Liver (tissue), 9 donors: Measurements from ENCODE around the gene ARMC5. TPM values are rescaled to one million over a fixed set of nuclear protein-coding genes. Genes with fewer than 3 reads are reported as not detected.

Source experiments
- DNase-seq: peaks from one replicate; pipeline ENCODE4 v3.0.0-alpha.2; 2017; ENCODE audit warnings: low spot score
- H3K27ac ChIP-seq, 2 donors: one replicate each; pipeline ENCODE4 v1.7.0; 2013; ENCODE audit warnings: inconsistent platforms in 2 of 2, low read length in 2 of 2, control low read depth in 1 of 2, low read depth in 1 of 2, mild to moderate bottlenecking in 1 of 2
- H3K27me3 ChIP-seq, 4 donors: one replicate each; pipeline versions ENCODE4 v1.6.1 to v1.7.0; 2013; ENCODE audit warnings: low read length in 3 of 4, inconsistent platforms in 1 of 4, mild to moderate bottlenecking in 1 of 4, moderate library complexity in 1 of 4; ENCODE audit not compliant: control insufficient read depth in 4 of 4, insufficient read depth in 4 of 4
- H3K36me3 ChIP-seq, 4 donors: one replicate each; pipeline versions ENCODE4 v1.6.1 to v1.7.0; 2013; ENCODE audit warnings: low read length in 3 of 4, mild to moderate bottlenecking in 3 of 4, low read depth in 1 of 4, moderate library complexity in 1 of 4; ENCODE audit not compliant: control insufficient read depth in 4 of 4, insufficient read depth in 3 of 4
- H3K4me1 ChIP-seq, 4 donors: one replicate each; pipeline versions ENCODE4 v1.6.1 to v1.7.0; 2013; ENCODE audit warnings: low read length in 3 of 4, mild to moderate bottlenecking in 3 of 4, moderate library complexity in 1 of 4; ENCODE audit not compliant: control insufficient read depth in 4 of 4, insufficient read depth in 4 of 4
- H3K4me3 ChIP-seq, 3 donors: one replicate each; pipeline versions ENCODE4 v1.6.1 to v1.7.0; 2013; ENCODE audit warnings: low read length in 3 of 3, control low read depth in 1 of 3, low read depth in 1 of 3, mild to moderate bottlenecking in 1 of 3
- H3K9ac ChIP-seq, 2 donors: one replicate each; pipeline ENCODE4 v1.7.0; 2013; ENCODE audit warnings: low read length in 2 of 2, mild to moderate bottlenecking in 2 of 2, moderate library complexity in 2 of 2, control low read depth in 1 of 2, low read depth in 1 of 2
- H3K9me3 ChIP-seq, 4 donors: one replicate each; pipeline versions ENCODE4 v1.6.1 to v1.7.0; 2013; ENCODE audit warnings: low read length in 3 of 4; ENCODE audit not compliant: control insufficient read depth in 4 of 4
- EGR1 ChIP-seq, 2 donors: IDR thresholded peaks; 2 replicates each; pipeline ENCODE4 v1.6.1; 2016 to 2018; ENCODE audit warnings: antibody characterized with exemption in 2 of 2, low read depth in 2 of 2
- FOXA1 ChIP-seq: IDR thresholded peaks from 2 replicates; pipeline ENCODE4 v1.6.1; 2016; ENCODE audit warnings: antibody characterized with exemption
- FOXA2 ChIP-seq: IDR thresholded peaks from 2 replicates; pipeline ENCODE4 v1.6.1; 2016; ENCODE audit warnings: antibody characterized with exemption
- GABPA ChIP-seq, 2 donors: IDR thresholded peaks in 1 of 2; conservative IDR thresholded peaks in 1 of 2; 2 replicates each; pipeline ENCODE4 v1.6.1; 2016; ENCODE audit warnings: antibody characterized with exemption in 2 of 2, mild to moderate bottlenecking in 1 of 2, moderate library complexity in 1 of 2
- HNF4A ChIP-seq, 2 donors: conservative IDR thresholded peaks; 2 replicates each; pipeline ENCODE4 v1.6.1; 2016; ENCODE audit warnings: antibody characterized with exemption in 2 of 2, mild to moderate bottlenecking in 2 of 2
- JUND ChIP-seq, 2 donors: IDR thresholded peaks; 2 replicates each; pipeline ENCODE4 v1.6.1; 2016; ENCODE audit warnings: antibody characterized with exemption in 2 of 2
- MAX ChIP-seq: IDR thresholded peaks from 2 replicates; pipeline ENCODE4 v1.6.1; 2016; ENCODE audit warnings: antibody characterized with exemption
- REST ChIP-seq: IDR thresholded peaks from 2 replicates; pipeline ENCODE4 v1.6.1; 2016; ENCODE audit warnings: antibody characterized with exemption, mild to moderate bottlenecking
- RXRA ChIP-seq, 2 donors: IDR thresholded peaks; 2 replicates each; pipeline ENCODE4 v1.6.1; 2017 to 2018; ENCODE audit warnings: antibody characterized with exemption in 2 of 2, mild to moderate bottlenecking in 1 of 2
- SP1 ChIP-seq: IDR thresholded peaks from 2 replicates; pipeline ENCODE4 v1.6.1; 2018; ENCODE audit warnings: antibody characterized with exemption, mild to moderate bottlenecking
- TAF1 ChIP-seq: conservative IDR thresholded peaks from 2 replicates; pipeline ENCODE4 v1.6.1; 2016; ENCODE audit warnings: antibody characterized with exemption, mild to moderate bottlenecking
- YY1 ChIP-seq: IDR thresholded peaks from 2 replicates; pipeline ENCODE4 v1.6.1; 2016; ENCODE audit warnings: antibody characterized with exemption, mild to moderate bottlenecking
- WGBS: extraction: QIAGEN DNeasy Blood & Tissue Kit; methylation state at CpG from one replicate; pipeline ENCODE4 v1.1.7; 2013; 5-methylcytosine and 5-hydroxymethylcytosine counted together
- polyA plus RNA-seq, 2 donors: library from polyadenylated mRNA; stranded (reverse) in 1 of 2; unstranded in 1 of 2; fragments of 200-250 nt in 1 of 2; fragments of >200 nt in 1 of 2; fragmentation: Nextera tagmentation in 1 of 2; extraction: Ambion mirVana in 1 of 2; gene quantifications; one replicate each; pipeline versions ENCODE4 v1.2.1 to v1.2.3, GENCODE V29; 2013 to 2015
- total RNA-seq, 2 donors: library from RNA; depleted of rRNA; stranded (reverse); fragments of >200 nt; gene quantifications; one replicate each; pipeline ENCODE4 v1.2.3, GENCODE V29; 2014
- TF ChIP-seq, protein P1 (sequence below): fragments of 150-350 bp; IDR thresholded peaks from 2 replicates; pipeline ENCODE4 v1.5.1; 2017; ENCODE audit warnings: improper control_type of control experiment, low read depth, low read length; ENCODE audit not compliant: missing input control
- TF ChIP-seq, protein P2 (sequence below): IDR thresholded peaks from 2 replicates; pipeline ENCODE4 v1.6.1; 2016; ENCODE audit warnings: antibody characterized with exemption
- TF ChIP-seq, protein P3 (sequence below): IDR thresholded peaks from 2 replicates; pipeline ENCODE4 v1.6.1; 2016; ENCODE audit warnings: antibody characterized with exemption
- donor health status: healthy.
- donor health status: healthy.
- donor health status: healthy.
- donor health status: healthy.
- donor health status: healthy.

Gene ARMC5
- total and polyA plus RNA-seq, 4 donors: 5.4 to 13.3 (median 11.4) TPM

DNA sequence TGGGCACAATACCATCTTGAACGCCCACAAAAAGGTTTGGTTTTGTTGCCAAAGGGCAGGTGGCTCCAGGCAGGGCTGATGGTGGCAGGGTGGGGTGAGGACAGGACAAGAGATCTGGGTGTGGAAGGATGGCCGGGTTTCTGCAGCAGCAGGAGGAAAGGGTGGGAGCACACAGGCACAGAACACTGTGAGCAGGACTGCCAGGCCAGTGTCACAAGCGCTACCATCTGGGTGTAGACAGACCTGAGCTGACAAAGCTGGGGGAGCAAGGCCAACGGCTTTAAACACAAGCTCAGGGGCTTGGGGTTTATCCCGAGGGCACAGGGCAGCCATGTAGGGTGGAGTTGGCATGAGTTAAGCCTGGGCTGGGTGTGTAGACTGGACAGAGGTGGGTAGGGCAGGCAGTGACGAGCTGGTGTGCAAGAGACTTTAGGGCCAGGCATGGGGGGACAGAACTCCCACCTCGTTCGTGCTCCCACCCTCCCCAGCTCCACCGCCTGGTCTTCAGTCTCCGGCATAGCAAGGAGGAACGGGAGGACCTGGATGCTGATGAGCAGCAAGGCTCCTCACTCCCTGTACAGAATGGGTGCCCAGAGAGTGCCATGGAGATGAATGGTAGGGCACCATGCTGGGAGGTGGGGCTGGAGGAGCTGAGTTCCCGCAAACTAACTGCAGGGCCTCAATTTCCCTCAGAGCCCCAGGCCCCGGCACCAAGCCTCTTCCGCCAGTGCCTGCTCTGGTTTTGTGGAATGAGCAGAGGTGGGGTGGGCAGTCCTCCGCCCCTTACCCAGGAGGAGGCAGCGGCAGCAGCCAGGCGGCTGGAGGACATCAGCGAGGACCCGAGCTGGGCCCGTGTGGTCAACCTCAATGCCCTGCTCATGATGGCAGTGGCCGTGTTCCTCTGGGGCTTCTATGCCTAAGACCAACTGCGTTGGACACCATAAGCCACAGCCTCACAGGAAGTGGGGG lies 30.6 kb downstream of the ARMC5 start:
- DNase-seq: no peak
- 93% methylated on average over 22 of the region's 22 CpGs for WGBS
- Histone ChIP-seq H3K4me3 (no peak overlapping the region), H3K9me3 (no peaks in the 10 kb centered on the region), H3K9ac (no peak overlapping the region), H3K4me1 (peaks cover 3 to 17% (median 11%) of the 10 kb centered on the region in 4 donors), H3K27me3 (no peaks in the 10 kb centered on the region), H3K27ac (no peak overlapping the region), H3K36me3 (peaks cover 3 to 35% (median 16%) of the 10 kb centered on the region in 4 donors)
- TF ChIP-seq RXRA (IDR thresholded peaks at IDR 0.05) (no peak), FOXA2 (no peak), FOXA1 (no peak)
- TF ChIP-seq, protein P1, sequence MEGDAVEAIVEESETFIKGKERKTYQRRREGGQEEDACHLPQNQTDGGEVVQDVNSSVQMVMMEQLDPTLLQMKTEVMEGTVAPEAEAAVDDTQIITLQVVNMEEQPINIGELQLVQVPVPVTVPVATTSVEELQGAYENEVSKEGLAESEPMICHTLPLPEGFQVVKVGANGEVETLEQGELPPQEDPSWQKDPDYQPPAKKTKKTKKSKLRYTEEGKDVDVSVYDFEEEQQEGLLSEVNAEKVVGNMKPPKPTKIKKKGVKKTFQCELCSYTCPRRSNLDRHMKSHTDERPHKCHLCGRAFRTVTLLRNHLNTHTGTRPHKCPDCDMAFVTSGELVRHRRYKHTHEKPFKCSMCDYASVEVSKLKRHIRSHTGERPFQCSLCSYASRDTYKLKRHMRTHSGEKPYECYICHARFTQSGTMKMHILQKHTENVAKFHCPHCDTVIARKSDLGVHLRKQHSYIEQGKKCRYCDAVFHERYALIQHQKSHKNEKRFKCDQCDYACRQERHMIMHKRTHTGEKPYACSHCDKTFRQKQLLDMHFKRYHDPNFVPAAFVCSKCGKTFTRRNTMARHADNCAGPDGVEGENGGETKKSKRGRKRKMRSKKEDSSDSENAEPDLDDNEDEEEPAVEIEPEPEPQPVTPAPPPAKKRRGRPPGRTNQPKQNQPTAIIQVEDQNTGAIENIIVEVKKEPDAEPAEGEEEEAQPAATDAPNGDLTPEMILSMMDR: no peak

- no peak for TF ChIP-seq FOXA2
- TF ChIP-seq SP1: no peak
- no peak for TF ChIP-seq HNF4A (conservative IDR thresholded peaks at IDR 0.05)
- TF ChIP-seq EGR1 (IDR thresholded peaks at IDR 0.05; ENCODE audit: low read depth in 2 of 2): no peak
- TF ChIP-seq, protein P2, sequence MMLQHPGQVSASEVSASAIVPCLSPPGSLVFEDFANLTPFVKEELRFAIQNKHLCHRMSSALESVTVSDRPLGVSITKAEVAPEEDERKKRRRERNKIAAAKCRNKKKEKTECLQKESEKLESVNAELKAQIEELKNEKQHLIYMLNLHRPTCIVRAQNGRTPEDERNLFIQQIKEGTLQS: no peak
- no peak for TF ChIP-seq TAF1
- TF ChIP-seq YY1: no peak
- TF ChIP-seq REST: no peak
- TF ChIP-seq JUND (IDR thresholded peaks at IDR 0.05): no peak
- TF ChIP-seq MAX: no peak
- TF ChIP-seq GABPA (IDR thresholded peaks at IDR 0.05 in 1 of 2, conservative IDR thresholded peaks at IDR 0.05 in 1 of 2): no peak
- TF ChIP-seq, protein P3, sequence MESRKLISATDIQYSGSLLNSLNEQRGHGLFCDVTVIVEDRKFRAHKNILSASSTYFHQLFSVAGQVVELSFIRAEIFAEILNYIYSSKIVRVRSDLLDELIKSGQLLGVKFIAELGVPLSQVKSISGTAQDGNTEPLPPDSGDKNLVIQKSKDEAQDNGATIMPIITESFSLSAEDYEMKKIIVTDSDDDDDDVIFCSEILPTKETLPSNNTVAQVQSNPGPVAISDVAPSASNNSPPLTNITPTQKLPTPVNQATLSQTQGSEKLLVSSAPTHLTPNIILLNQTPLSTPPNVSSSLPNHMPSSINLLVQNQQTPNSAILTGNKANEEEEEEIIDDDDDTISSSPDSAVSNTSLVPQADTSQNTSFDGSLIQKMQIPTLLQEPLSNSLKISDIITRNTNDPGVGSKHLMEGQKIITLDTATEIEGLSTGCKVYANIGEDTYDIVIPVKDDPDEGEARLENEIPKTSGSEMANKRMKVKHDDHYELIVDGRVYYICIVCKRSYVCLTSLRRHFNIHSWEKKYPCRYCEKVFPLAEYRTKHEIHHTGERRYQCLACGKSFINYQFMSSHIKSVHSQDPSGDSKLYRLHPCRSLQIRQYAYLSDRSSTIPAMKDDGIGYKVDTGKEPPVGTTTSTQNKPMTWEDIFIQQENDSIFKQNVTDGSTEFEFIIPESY: no peak
- H3K9me3 ChIP-seq: no peaks in the 10 kb centered on the region
- DNase-seq: no peak
- 97% methylated on average over 8 of the region's 8 CpGs for WGBS
- H3K27me3 ChIP-seq: no peaks in the 10 kb centered on the region
- H3K4me3 ChIP-seq: no peak overlapping the region
- H3K4me1 ChIP-seq: peaks cover 3 to 17% (median 11%) of the 10 kb centered on the region in 4 donors
- H3K9ac ChIP-seq: no peak overlapping the region
- H3K27ac ChIP-seq: no peak overlapping the region
- peaks cover 5 to 50% (median 26%) of the 10 kb centered on the region in 4 donors for H3K36me3 ChIP-seq
These were observed 32.6 kb downstream of the ARMC5 start for GRCh38 chr16:31491778-31492418.
